Sigmoid colon (tissue), 4 donors: ENCODE results near the gene ETS1.

ENCODE experiments used
- CTCF ChIP-seq, 4 experiments: fragments of 450-650 bp in 3 of 4; fragments of 200-600 bp in 1 of 4; IDR thresholded peaks; one replicate each; pipeline ENCODE4 v1.5.1; 2016 to 2019; ENCODE audit warnings: antibody characterized with exemption in 4 of 4, mild to moderate bottlenecking in 3 of 4, moderate library complexity in 2 of 4
- EP300 ChIP-seq, 4 donors: sonication (generic); formaldehyde crosslinking; IDR thresholded peaks; one replicate each; pipeline ENCODE4 v1.6.1; 2017; ENCODE audit warnings: antibody characterized with exemption in 4 of 4
- POLR2A ChIP-seq, 2 donors: fragments of 450-650 bp; IDR thresholded peaks; one replicate each; pipeline ENCODE4 v1.6.1; 2016; ENCODE audit warnings: antibody characterized with exemption in 2 of 2, mild to moderate bottlenecking in 2 of 2, moderate library complexity in 2 of 2
- POLR2AphosphoS5 ChIP-seq, 4 donors: sonication (generic); formaldehyde crosslinking; IDR thresholded peaks; one replicate each; pipeline ENCODE4 v1.6.1; 2017; ENCODE audit warnings: antibody characterized with exemption in 4 of 4

GRCh38 chr11:128508770-128509510, 78.4 kb downstream of the ETS1 start:
- TF ChIP-seq CTCF (IDR thresholded peaks at IDR 0.05) (no peak), POLR2A (IDR thresholded peaks at IDR 0.05) (no peak), POLR2AphosphoS5 (IDR thresholded peaks at IDR 0.05) (no peak), EP300 (IDR thresholded peaks at IDR 0.05) (no peak)
